PC-9 (cell line): Measurements from ENCODE around the gene MPZL2. TPM values are rescaled to one million over a fixed set of nuclear protein-coding genes. Genes with fewer than 3 reads are reported as not detected.

Experiments used
- BruUV-seq: library from RNA; stranded (reverse); fragments of 400-500 nt; replicated peaks from 2 replicates; lab custom pipeline; 2021; lab: Mats Ljungman, UMichigan
- CTCF ChIA-PET: fragments of 300-600 bp; sonication (Branson Sonifier 250); formaldehyde crosslinking; loops from one replicate; lab custom pipeline; 2022; ENCODE audit warnings: antibody characterized with exemption; lab: Charles Lee
- POLR2A ChIA-PET: fragments of 300-600 bp; sonication (Branson Sonifier 250); formaldehyde crosslinking; loops from one replicate; lab custom pipeline; 2022; ENCODE audit warnings: antibody characterized with exemption; ENCODE audit not compliant: unreplicated experiment; lab: Charles Lee
- DNase-seq, 2 experiments: peaks; one replicate each; pipeline versions ENCODE4 v3.0.0 to v3.0.0-alpha.2; 2015 to 2022; ENCODE audit warnings: mixed read lengths in 1 of 2
- H2AFZ ChIP-seq: fragments of 200-600 bp; sonication (generic); 2 replicates; pipeline ENCODE4 v1.8.1; 2017; ENCODE audit warnings: antibody characterized with exemption
- H3F3A ChIP-seq: fragments of 200-600 bp; sonication (generic); 2 replicates; pipeline ENCODE4 v1.8.1; 2017; ENCODE audit warnings: antibody characterized with exemption, mild to moderate bottlenecking, low read depth; ENCODE audit not compliant: insufficient read depth
- H3K27ac ChIP-seq: fragments of 200-600 bp; sonication (generic); 2 replicates; pipeline ENCODE4 v1.6.1; 2016; ENCODE audit warnings: mixed run types
- H3K27me3 ChIP-seq: fragments of 200-600 bp; sonication (generic); 2 replicates; pipeline ENCODE4 v1.6.1; 2016; ENCODE audit warnings: low read depth, mixed run types; ENCODE audit not compliant: insufficient read depth
- H3K36me3 ChIP-seq: fragments of 200-600 bp; sonication (generic); 2 replicates; pipeline ENCODE4 v1.6.1; 2016; ENCODE audit warnings: low read depth, mixed run types
- H3K4me1 ChIP-seq: fragments of 200-600 bp; sonication (generic); replicated peaks from 2 replicates; pipeline ENCODE4 v1.6.1; 2016; ENCODE audit warnings: mixed run types; ENCODE audit not compliant: insufficient read depth
- H3K4me2 ChIP-seq: fragments of 200-600 bp; sonication (generic); 2 replicates; pipeline ENCODE4 v1.6.1; 2017; ENCODE audit warnings: mixed run types
- H3K4me3 ChIP-seq: fragments of 200-600 bp; sonication (generic); 2 replicates; pipeline ENCODE4 v1.6.1; 2016; ENCODE audit warnings: mixed run types
- H3K79me2 ChIP-seq: fragments of 200-600 bp; sonication (generic); 2 replicates; pipeline ENCODE4 v1.6.1; 2017; ENCODE audit warnings: low read depth, mixed run types
- H3K9me2 ChIP-seq: fragments of 200-600 bp; sonication (generic); 2 replicates; pipeline ENCODE4 v1.8.1; 2017; ENCODE audit warnings: mild to moderate bottlenecking; ENCODE audit not compliant: insufficient read depth
- H3K9me3 ChIP-seq: fragments of 200-600 bp; sonication (generic); 2 replicates; pipeline ENCODE4 v1.8.1; 2016; ENCODE audit warnings: low read depth; ENCODE audit not compliant: insufficient read depth
- H4K20me1 ChIP-seq: fragments of 200-600 bp; sonication (generic); 2 replicates; pipeline ENCODE4 v1.8.1; 2017; ENCODE audit not compliant: insufficient read depth
- EZH2 ChIP-seq: fragments of 200-600 bp; sonication (generic); IDR thresholded peaks from 2 replicates; pipeline ENCODE4 v1.8.0; 2017; ENCODE audit warnings: antibody characterized with exemption, low read depth
- intact Hi-C: fragments of 100-400 bp; cut with micrococcal nuclease; formaldehyde crosslinking; loops from one replicate; pipeline ENCODE4 v1.10.0; 2022; ENCODE audit not compliant: unreplicated experiment
- total RNA-seq: library from RNA; stranded (reverse); gene quantifications from 2 replicates; pipeline ENCODE4 v1.2.3, GENCODE V29; 2021
- TF ChIP-seq, protein P1 (sequence below): fragments of 200-600 bp; sonication (generic); conservative IDR thresholded peaks from 2 replicates; pipeline ENCODE4 v1.6.1; 2017; ENCODE audit warnings: mixed run types, antibody characterized with exemption, mild to moderate bottlenecking, moderate library complexity

The MPZL2 gene
- total RNA-seq, 1 experiment from 2014 or later = 43.1 TPM

- H2AFZ ChIP-seq = no peak overlapping the region
- intact Hi-C loops = loop anchor here (1.0 kb wide), 1 partner anchor 7 kb away; no protein-coding TSS in a partner anchor
- BruUV-seq = no TSS peak
- ChIA-PET CTCF (no interaction called here), POLR2A (interaction anchor here (0.6 to 0.7 kb wide), 2 partner anchors 18 to 313 kb away, joined by 3 to 5 read pairs; no protein-coding TSS in a partner anchor)
- no peaks in the 10 kb centered on the region for H3K9me2 ChIP-seq
- peaks cover 19% of the 10 kb centered on the region for H3K36me3 ChIP-seq
- peak overlapping the region; percentile 85 for H3K27ac ChIP-seq
- no peaks in the 10 kb centered on the region for H3K9me3 ChIP-seq
- H3F3A ChIP-seq = peaks cover 24% of the 10 kb centered on the region
- H3K4me1 ChIP-seq = peaks cover 38% of the 10 kb centered on the region
- TF ChIP-seq, protein P1, sequence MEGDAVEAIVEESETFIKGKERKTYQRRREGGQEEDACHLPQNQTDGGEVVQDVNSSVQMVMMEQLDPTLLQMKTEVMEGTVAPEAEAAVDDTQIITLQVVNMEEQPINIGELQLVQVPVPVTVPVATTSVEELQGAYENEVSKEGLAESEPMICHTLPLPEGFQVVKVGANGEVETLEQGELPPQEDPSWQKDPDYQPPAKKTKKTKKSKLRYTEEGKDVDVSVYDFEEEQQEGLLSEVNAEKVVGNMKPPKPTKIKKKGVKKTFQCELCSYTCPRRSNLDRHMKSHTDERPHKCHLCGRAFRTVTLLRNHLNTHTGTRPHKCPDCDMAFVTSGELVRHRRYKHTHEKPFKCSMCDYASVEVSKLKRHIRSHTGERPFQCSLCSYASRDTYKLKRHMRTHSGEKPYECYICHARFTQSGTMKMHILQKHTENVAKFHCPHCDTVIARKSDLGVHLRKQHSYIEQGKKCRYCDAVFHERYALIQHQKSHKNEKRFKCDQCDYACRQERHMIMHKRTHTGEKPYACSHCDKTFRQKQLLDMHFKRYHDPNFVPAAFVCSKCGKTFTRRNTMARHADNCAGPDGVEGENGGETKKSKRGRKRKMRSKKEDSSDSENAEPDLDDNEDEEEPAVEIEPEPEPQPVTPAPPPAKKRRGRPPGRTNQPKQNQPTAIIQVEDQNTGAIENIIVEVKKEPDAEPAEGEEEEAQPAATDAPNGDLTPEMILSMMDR = no peak
- TF ChIP-seq EZH2 = no peak
- peak overlapping the region; percentile 42 for H3K4me2 ChIP-seq
- no peaks in the 10 kb centered on the region for H3K79me2 ChIP-seq
- H3K27me3 ChIP-seq = no peaks in the 10 kb centered on the region
- no peaks in the 10 kb centered on the region for H4K20me1 ChIP-seq
- H3K4me3 ChIP-seq = no peak overlapping the region
- no peak for DNase-seq
Measured at GRCh38 chr11:118233850-118234249, 30.2 kb downstream of the MPZL2 start.

GRCh38 chr11:118233377-118233776 lies 30.7 kb downstream of the MPZL2 start:
- no peaks in the 10 kb centered on the region for H3K9me2 ChIP-seq
- no peaks in the 10 kb centered on the region for H3K27me3 ChIP-seq
- DNase-seq = peak; percentile 37 to 99
- peaks cover 19% of the 10 kb centered on the region for H3K36me3 ChIP-seq
- TF ChIP-seq, protein P1 = no peak
- no peak for TF ChIP-seq EZH2
- no peaks in the 10 kb centered on the region for H3K79me2 ChIP-seq
- H3F3A ChIP-seq = peaks cover 24% of the 10 kb centered on the region
- H3K9me3 ChIP-seq = no peaks in the 10 kb centered on the region
- H3K4me3 ChIP-seq = no peak overlapping the region
- peak overlapping the region; percentile 42 for H3K4me2 ChIP-seq
- H4K20me1 ChIP-seq = no peaks in the 10 kb centered on the region
- no peak overlapping the region for H2AFZ ChIP-seq
- ChIA-PET CTCF (no interaction called here), POLR2A (interaction anchor here (0.6 kb wide), 1 partner anchor 18 kb away, joined by 3 read pairs; no protein-coding TSS in a partner anchor)
- peak overlapping the region; percentile 85 for H3K27ac ChIP-seq
- intact Hi-C loops = loop anchor here (1.0 kb wide), 1 partner anchor 8 kb away; no protein-coding TSS in a partner anchor
- no TSS peak for BruUV-seq
- H3K4me1 ChIP-seq = peaks cover 33% of the 10 kb centered on the region

GRCh38 chr11:118232659-118233058 lies 31.4 kb downstream of the MPZL2 start:
- TF ChIP-seq EZH2 = no peak
- TF ChIP-seq, protein P1 = no peak
- no TSS peak for BruUV-seq
- Histone ChIP-seq H2AFZ (no peak overlapping the region), H3K4me2 (peak overlapping the region; percentile 38), H3K79me2 (no peaks in the 10 kb centered on the region), H3K9me2 (no peaks in the 10 kb centered on the region), H3K27me3 (no peaks in the 10 kb centered on the region), H3F3A (peaks cover 24% of the 10 kb centered on the region), H3K9me3 (no peaks in the 10 kb centered on the region), H3K36me3 (peaks cover 19% of the 10 kb centered on the region), H4K20me1 (no peaks in the 10 kb centered on the region), H3K27ac (peak overlapping the region; percentile 85), H3K4me1 (peaks cover 30% of the 10 kb centered on the region), H3K4me3 (no peak overlapping the region)
- ChIA-PET CTCF (no interaction called here), POLR2A (no interaction called here)
- intact Hi-C loops = loop anchor here (1.0 kb wide), 1 partner anchor 9 kb away; no protein-coding TSS in a partner anchor
- peak in 1 of 2 experiments; percentile 73 for DNase-seq
